ENCODE results near the gene CD160.

GRCh38 chr1:145730467-145730866, 11.2 kb downstream of the CD160 start:
- TF ChIP-seq CTCF (IDR thresholded peaks at IDR 0.05), result no peak
- TF ChIP-seq ZFX (IDR thresholded peaks at IDR 0.05; ENCODE audit: borderline replicate concordance), result no peak

Measured in 22Rv1 (cell line).